Right lobe of liver (tissue), 6 donors: ENCODE measurements around the gene LVRN. TPM values are rescaled to one million over a fixed set of nuclear protein-coding genes. Genes with fewer than 3 reads are reported as not detected.

Source experiments
- ATAC-seq, 4 donors: fragments of 200-7000 bp; cut with Tn5 transposase; one replicate each; pipeline ENCODE4 v1.9.1; 2020; ENCODE audit warnings: mild to moderate bottlenecking in 4 of 4, moderate library complexity in 4 of 4
- DNase-seq, 3 donors: peaks; one replicate each; pipeline ENCODE4 v3.0.0-alpha.2; 2020
- H3K27ac ChIP-seq, 3 donors: fragments of 200-600 bp; one replicate each; pipeline ENCODE4 v1.8.0; 2022
- H3K27me3 ChIP-seq, 2 donors: fragments of 200-600 bp; one replicate each; pipeline ENCODE4 v1.8.0; 2022
- H3K36me3 ChIP-seq, 4 donors: fragments of 200-600 bp; sonication (generic) in 1 of 4; one replicate each; pipeline versions ENCODE4 v1.5.1 to v1.8.0; 2017 to 2022; ENCODE audit warnings: control low read depth in 1 of 4
- H3K4me1 ChIP-seq, 4 donors: fragments of 200-600 bp; sonication (generic) in 1 of 4; one replicate each; pipeline versions ENCODE4 v1.5.1 to v1.8.0; 2017 to 2022; ENCODE audit warnings: control low read depth in 1 of 4
- H3K4me3 ChIP-seq, 3 donors: fragments of 200-600 bp; one replicate each; pipeline ENCODE4 v1.8.0; 2022
- H3K9me3 ChIP-seq, 4 donors: fragments of 200-600 bp; sonication (generic) in 1 of 4; one replicate each; pipeline versions ENCODE4 v1.5.1 to v1.8.0; 2017 to 2022; ENCODE audit warnings: control low read depth in 1 of 4
- POLR2A ChIP-seq: fragments of 450-650 bp; IDR thresholded peaks from one replicate; pipeline ENCODE4 v1.6.1; 2017; ENCODE audit warnings: antibody characterized with exemption, mild to moderate bottlenecking
- WGBS: methylation state at CpG from one replicate; pipeline ENCODE4 v1.1.6; 2018; ENCODE audit warnings: low coverage, low lambda C conversion rate; ENCODE audit not compliant: insufficient coverage; ENCODE audit errors: missing lambda C conversion rate; 5-methylcytosine and 5-hydroxymethylcytosine counted together
- intact Hi-C, 2 donors: fragments of 100-400 bp; cut with DNase I; formaldehyde crosslinking; loops; one replicate each; pipeline versions ENCODE4 v1.11.2 to v1.14.1; 2022
- total RNA-seq, 6 experiments: library from RNA; depleted of rRNA in 2 of 6; stranded (reverse); fragments of >200 nt in 2 of 6; fragmentation: NEBNext Ultra II Directional in 3 of 6; extraction: Animal tissue kit (Norgen Biotek cat#: 25700) in 3 of 6; gene quantifications; one replicate each; pipeline versions ENCODE4 v1.1.0 to v1.2.4, GENCODE V29; 2016 to 2023
- TF ChIP-seq, protein P1 (sequence below), 4 donors: fragments of 200-600 bp in 3 of 4; fragments of 450-650 bp in 1 of 4; IDR thresholded peaks; one replicate each; pipeline versions ENCODE4 v1.5.1 to v1.8.0; 2016 to 2022; ENCODE audit warnings: antibody characterized with exemption in 4 of 4, mild to moderate bottlenecking in 2 of 4
- donor health status: DM: no; HTN: yes; CAD: no.
- donor health status: DM: no; HTN: no; CAD: no.
- donor health status: DM: no; HTN: no; CAD: no.
- donor health status: DM: no; HTN: yes; CAD: no.
- donor health status: DM: no; HTN: yes; CAD: no.

Gene LVRN
- total RNA-seq, 6 experiments from 2014 or later: 0.07 to 0.11 TPM; not detected in 4

DNA sequence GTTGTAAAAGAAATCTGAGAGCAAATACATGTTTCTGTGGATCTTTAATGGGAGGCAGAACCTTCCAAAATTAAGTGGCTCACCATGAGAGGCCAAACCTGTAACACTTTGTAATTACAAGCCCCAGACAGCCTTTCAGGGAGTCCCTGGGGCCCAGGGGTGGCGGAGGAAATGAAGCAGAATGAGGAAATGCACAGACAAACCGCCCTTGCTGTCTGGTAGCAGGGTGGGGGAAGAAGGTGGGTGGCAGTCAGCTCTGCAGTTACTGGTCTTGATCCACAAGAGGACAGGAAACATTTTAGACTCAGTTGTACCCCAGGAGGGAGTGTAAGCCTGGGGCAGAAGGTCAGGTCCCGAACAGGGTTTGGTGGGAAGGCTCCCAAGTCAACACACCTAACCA is 76.5 kb downstream of the LVRN start:
- Histone ChIP-seq H3K4me3 (no peak overlapping the region), H3K27me3 (no peaks in the 10 kb centered on the region), H3K36me3 (no peaks in the 10 kb centered on the region), H3K9me3 (no peaks in the 10 kb centered on the region), H3K27ac (no peak overlapping the region), H3K4me1 (no peaks in the 10 kb centered on the region)
- DNase-seq: no peak
- intact Hi-C loops: no loop called here
- ATAC-seq: peak in 2 of 4 donors; percentile 19 to 32
- no peak for TF ChIP-seq POLR2A
- TF ChIP-seq, protein P1, sequence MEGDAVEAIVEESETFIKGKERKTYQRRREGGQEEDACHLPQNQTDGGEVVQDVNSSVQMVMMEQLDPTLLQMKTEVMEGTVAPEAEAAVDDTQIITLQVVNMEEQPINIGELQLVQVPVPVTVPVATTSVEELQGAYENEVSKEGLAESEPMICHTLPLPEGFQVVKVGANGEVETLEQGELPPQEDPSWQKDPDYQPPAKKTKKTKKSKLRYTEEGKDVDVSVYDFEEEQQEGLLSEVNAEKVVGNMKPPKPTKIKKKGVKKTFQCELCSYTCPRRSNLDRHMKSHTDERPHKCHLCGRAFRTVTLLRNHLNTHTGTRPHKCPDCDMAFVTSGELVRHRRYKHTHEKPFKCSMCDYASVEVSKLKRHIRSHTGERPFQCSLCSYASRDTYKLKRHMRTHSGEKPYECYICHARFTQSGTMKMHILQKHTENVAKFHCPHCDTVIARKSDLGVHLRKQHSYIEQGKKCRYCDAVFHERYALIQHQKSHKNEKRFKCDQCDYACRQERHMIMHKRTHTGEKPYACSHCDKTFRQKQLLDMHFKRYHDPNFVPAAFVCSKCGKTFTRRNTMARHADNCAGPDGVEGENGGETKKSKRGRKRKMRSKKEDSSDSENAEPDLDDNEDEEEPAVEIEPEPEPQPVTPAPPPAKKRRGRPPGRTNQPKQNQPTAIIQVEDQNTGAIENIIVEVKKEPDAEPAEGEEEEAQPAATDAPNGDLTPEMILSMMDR (IDR thresholded peaks at IDR 0.05): no peak
- 56% methylated on average over 3 of the region's 3 CpGs for WGBS

DNA sequence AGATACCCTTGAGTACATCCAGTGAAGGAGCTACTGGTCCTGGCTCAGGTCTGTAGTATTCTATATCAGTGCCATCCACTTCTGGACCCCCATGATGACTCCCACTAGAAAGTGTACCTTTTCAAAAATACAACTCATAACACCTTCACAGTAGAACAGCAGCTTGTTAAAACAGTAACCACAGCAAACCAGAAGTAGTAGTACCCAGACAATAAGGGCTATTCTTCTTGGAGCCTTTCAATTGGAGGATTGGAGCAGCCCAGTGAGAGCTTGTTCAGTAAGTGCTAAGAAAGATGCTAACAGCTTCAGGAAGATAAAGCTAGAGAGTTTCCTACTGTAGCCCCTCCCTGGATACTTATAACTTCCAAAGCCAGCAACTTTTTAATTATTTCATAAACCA is 80.1 kb downstream of the LVRN start:
- intact Hi-C loops: no loop called here
- TF ChIP-seq, protein P1 (IDR thresholded peaks at IDR 0.05): no peak
- TF ChIP-seq POLR2A: no peak
- no peaks in the 10 kb centered on the region for H3K9me3 ChIP-seq
- no peaks in the 10 kb centered on the region for H3K27me3 ChIP-seq
- DNase-seq (no peak), ATAC-seq (no peak)
- no peaks in the 10 kb centered on the region for H3K36me3 ChIP-seq
- H3K4me1 ChIP-seq: no peaks in the 10 kb centered on the region
- no peak overlapping the region for H3K27ac ChIP-seq
- H3K4me3 ChIP-seq: no peak overlapping the region

DNA sequence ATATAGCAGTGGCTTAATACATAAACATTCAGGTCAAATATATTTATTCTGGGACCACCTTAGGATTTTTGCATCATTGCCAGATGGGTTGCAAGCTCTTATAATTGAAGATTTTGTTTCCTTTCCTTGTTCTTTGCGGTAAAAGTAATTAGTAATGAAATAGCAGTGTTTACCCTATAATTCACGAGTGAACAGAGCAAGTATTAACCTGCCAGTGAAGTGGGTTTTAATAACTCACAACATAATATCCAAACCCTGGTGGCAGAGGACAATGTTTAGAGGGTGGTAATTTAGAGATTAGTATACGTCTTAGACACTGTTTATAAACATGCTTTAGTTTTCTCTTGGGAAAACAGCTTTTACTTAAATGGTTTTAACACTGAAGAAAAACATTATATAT is 81.8 kb downstream of the LVRN start:
- intact Hi-C loops: no loop called here
- no peaks in the 10 kb centered on the region for H3K9me3 ChIP-seq
- DNase-seq: no peak
- 60% methylated on average over 3 of the region's 3 CpGs for WGBS
- no peaks in the 10 kb centered on the region for H3K27me3 ChIP-seq
- ATAC-seq: no peak
- H3K36me3 ChIP-seq: no peaks in the 10 kb centered on the region
- TF ChIP-seq, protein P1 (IDR thresholded peaks at IDR 0.05): no peak
- TF ChIP-seq POLR2A: no peak
- no peak overlapping the region for H3K4me3 ChIP-seq
- no peaks in the 10 kb centered on the region for H3K4me1 ChIP-seq
- H3K27ac ChIP-seq: no peak overlapping the region

DNA sequence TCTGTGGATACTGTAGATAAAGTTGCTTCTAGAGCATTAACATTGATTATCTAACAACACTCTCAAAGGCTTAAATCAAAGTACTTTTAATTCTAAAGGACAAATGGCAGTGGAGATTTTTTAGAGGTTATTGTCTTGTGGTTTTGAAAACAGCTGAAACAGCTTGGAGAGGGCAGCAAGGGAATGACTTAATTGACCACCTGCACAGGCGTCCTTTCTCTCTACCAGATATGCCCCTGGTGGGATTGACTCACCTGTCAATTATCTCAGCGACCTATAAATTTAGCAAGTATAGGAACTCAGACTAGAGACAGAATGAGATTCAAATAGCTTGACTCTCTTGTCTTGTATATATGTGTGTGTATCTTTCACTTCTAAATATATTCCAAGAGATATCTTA is 83.5 kb downstream of the LVRN start:
- 42% methylated on average over 2 of the region's 2 CpGs for WGBS
- H3K36me3 ChIP-seq: no peaks in the 10 kb centered on the region
- TF ChIP-seq, protein P1 (IDR thresholded peaks at IDR 0.05): no peak
- no peak for TF ChIP-seq POLR2A
- no peak overlapping the region for H3K4me3 ChIP-seq
- no peaks in the 10 kb centered on the region for H3K4me1 ChIP-seq
- DNase-seq (no peak), ATAC-seq (no peak)
- no peaks in the 10 kb centered on the region for H3K9me3 ChIP-seq
- intact Hi-C loops: no loop called here
- H3K27ac ChIP-seq: no peak overlapping the region
- no peaks in the 10 kb centered on the region for H3K27me3 ChIP-seq

DNA sequence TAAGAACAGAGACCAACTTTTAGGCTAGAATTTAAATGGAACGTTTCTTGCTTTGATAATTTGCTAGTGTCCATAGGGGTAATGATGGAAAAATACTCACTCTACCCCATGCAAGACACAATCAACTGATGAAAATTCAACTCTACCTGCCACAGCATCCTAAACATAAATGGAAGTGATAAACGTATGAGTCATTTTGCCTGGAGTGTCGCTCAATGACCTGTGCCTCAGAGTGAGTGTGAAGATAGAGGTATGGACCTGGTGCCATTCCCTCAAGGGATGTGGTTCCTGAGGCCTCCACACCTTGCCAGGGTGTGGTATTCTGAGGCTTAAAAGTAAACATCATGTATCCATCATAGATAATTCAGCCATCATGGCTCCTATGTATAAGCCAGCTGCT is 84.0 kb downstream of the LVRN start:
- TF ChIP-seq, protein P1 (IDR thresholded peaks at IDR 0.05): no peak
- TF ChIP-seq POLR2A: no peak
- Histone ChIP-seq H3K4me3 (no peak overlapping the region), H3K27me3 (no peaks in the 10 kb centered on the region), H3K9me3 (no peaks in the 10 kb centered on the region), H3K4me1 (no peaks in the 10 kb centered on the region), H3K27ac (no peak overlapping the region), H3K36me3 (no peaks in the 10 kb centered on the region)
- ATAC-seq: no peak
- intact Hi-C loops: no loop called here
- 80% methylated on average over 3 of the region's 3 CpGs for WGBS
- no peak for DNase-seq
